Endodermal cell (in vitro differentiated cells): ENCODE measurements around the gene CACNA1I. TPM values are rescaled to one million over a fixed set of nuclear protein-coding genes. Genes with fewer than 3 reads are reported as not detected.

Experiments used
- DNase-seq: peaks from one replicate; pipeline ENCODE4 v3.0.0-alpha.2; 2017
- H3K27ac ChIP-seq: 2 replicates; pipeline ENCODE4 v1.5.1; 2013; ENCODE audit warnings: mild to moderate bottlenecking, low read depth, low read length, moderate library complexity
- H3K27me3 ChIP-seq: 2 replicates; pipeline ENCODE4 v1.6.1; 2013; ENCODE audit warnings: mild to moderate bottlenecking, low read length, moderate library complexity; ENCODE audit not compliant: insufficient read depth, control insufficient read depth, poor library complexity, severe bottlenecking
- H3K36me3 ChIP-seq: 2 replicates; pipeline ENCODE4 v1.7.0; 2013; ENCODE audit warnings: mild to moderate bottlenecking, low read length, moderate library complexity; ENCODE audit not compliant: control insufficient read depth, insufficient read depth
- H3K4me1 ChIP-seq: one replicate; pipeline ENCODE4 v1.7.0; 2013; ENCODE audit warnings: low read length; ENCODE audit not compliant: control insufficient read depth, insufficient read depth
- H3K4me3 ChIP-seq: 2 replicates; pipeline ENCODE4 v1.5.1; 2013; ENCODE audit warnings: mild to moderate bottlenecking, low read length, moderate library complexity
- H3K9ac ChIP-seq: 2 replicates; pipeline ENCODE4 v1.6.1; 2013; ENCODE audit warnings: mild to moderate bottlenecking, low read length, moderate library complexity; ENCODE audit not compliant: poor library complexity, severe bottlenecking; ENCODE audit errors: extremely low read depth
- H3K9me3 ChIP-seq: 2 replicates; pipeline ENCODE4 v1.6.1; 2013; ENCODE audit warnings: mild to moderate bottlenecking, low read length, moderate library complexity; ENCODE audit not compliant: control insufficient read depth
- H3K27ac Mint-ChIP-seq: 2 replicates; pipeline ENCODE4 v1.8.0; 2020; ENCODE audit warnings: mixed read lengths
- H3K27me3 Mint-ChIP-seq: 2 replicates; pipeline ENCODE4 v1.8.0; 2021; ENCODE audit warnings: mild to moderate bottlenecking, mixed read lengths; ENCODE audit not compliant: insufficient read depth
- H3K36me3 Mint-ChIP-seq: 2 replicates; pipeline ENCODE4 v1.8.0; 2020; ENCODE audit warnings: low read depth, mixed read lengths
- H3K4me1 Mint-ChIP-seq: 2 replicates; pipeline ENCODE4 v1.8.0; 2020; ENCODE audit warnings: mixed read lengths
- H3K4me3 Mint-ChIP-seq: 2 replicates; pipeline ENCODE4 v1.8.0; 2020; ENCODE audit warnings: mild to moderate bottlenecking, moderate library complexity, mixed read lengths
- H3K9me3 Mint-ChIP-seq: 2 replicates; pipeline ENCODE4 v1.8.0; 2020; ENCODE audit warnings: mild to moderate bottlenecking, mixed read lengths
- CTCF ChIP-seq: fragments of 200-600 bp; sonication (generic); conservative IDR thresholded peaks from 2 replicates; pipeline ENCODE4 v1.5.0; 2021; ENCODE audit warnings: antibody characterized with exemption, mild to moderate bottlenecking
- WGBS, 2 experiments: methylation state at CpG; one replicate each; pipeline versions ENCODE4 v1.1.5 to v1.1.7; 2013; ENCODE audit warnings: missing lambda C conversion rate in 2 of 2, mixed read lengths in 1 of 2; ENCODE audit not compliant: insufficient coverage in 1 of 2, insufficient read length in 1 of 2; 5-methylcytosine and 5-hydroxymethylcytosine counted together
- total RNA-seq, 2 donors: library from RNA; stranded (reverse); fragmentation: NEBNext Ultra II Directional in 1 of 2; extraction: Animal tissue kit (Norgen Biotek cat#: 25700) in 1 of 2; gene quantifications; 2 replicates in 1 of 2; 3 replicates in 1 of 2; pipeline ENCODE4 v1.2.1, GENCODE V29; 2021

The CACNA1I gene
- total RNA-seq, 2 donors from 2014 or later, result 1.2 to 2.2 TPM

GRCh38 chr22:39563571-39564428 lies 6.8 kb upstream of the CACNA1I start:
- H3K36me3 ChIP-seq, result no peaks in the 10 kb centered on the region
- 81 to 90% methylated on average over 4 to 7 of the region's 7 CpGs for WGBS, 2 experiments
- H3K4me3 Mint-ChIP-seq, result no peak overlapping the region
- no peaks in the 10 kb centered on the region for H3K36me3 Mint-ChIP-seq
- no peak overlapping the region for H3K9ac ChIP-seq
- H3K27ac Mint-ChIP-seq, result no peak overlapping the region
- H3K4me1 ChIP-seq, result peaks cover 3% of the 10 kb centered on the region
- no peak overlapping the region for H3K4me3 ChIP-seq
- H3K4me1 Mint-ChIP-seq, result peaks cover 1% of the 10 kb centered on the region
- peaks cover 29% of the 10 kb centered on the region for H3K27me3 ChIP-seq
- TF ChIP-seq CTCF, result no peak
- DNase-seq, result no peak
- no peak overlapping the region for H3K27ac ChIP-seq
- no peaks in the 10 kb centered on the region for H3K9me3 ChIP-seq
- peaks cover 27% of the 10 kb centered on the region for H3K27me3 Mint-ChIP-seq
- H3K9me3 Mint-ChIP-seq, result no peaks in the 10 kb centered on the region

GRCh38 chr22:39565414-39565944 lies 5.1 kb upstream of the CACNA1I start:
- Mint-ChIP-seq H3K27ac (no peak overlapping the region), H3K4me3 (no peak overlapping the region), H3K9me3 (no peaks in the 10 kb centered on the region), H3K27me3 (peaks cover 16% of the 10 kb centered on the region), H3K4me1 (no peaks in the 10 kb centered on the region), H3K36me3 (no peaks in the 10 kb centered on the region)
- no peak for TF ChIP-seq CTCF
- no peak for DNase-seq
- Histone ChIP-seq H3K4me3 (no peak overlapping the region), H3K27ac (no peak overlapping the region), H3K9me3 (no peaks in the 10 kb centered on the region), H3K27me3 (peaks cover 20% of the 10 kb centered on the region), H3K9ac (no peak overlapping the region), H3K36me3 (no peaks in the 10 kb centered on the region), H3K4me1 (no peaks in the 10 kb centered on the region)
- WGBS, 2 experiments, result 94 to 95% methylated on average over 2 to 5 of the region's 5 CpGs

- Mint-ChIP-seq H3K27me3 (peaks cover 2% of the 10 kb centered on the region), H3K4me3 (no peak overlapping the region), H3K27ac (no peak overlapping the region), H3K4me1 (no peaks in the 10 kb centered on the region), H3K9me3 (no peaks in the 10 kb centered on the region), H3K36me3 (no peaks in the 10 kb centered on the region)
- H3K9me3 ChIP-seq, result no peaks in the 10 kb centered on the region
- no peak for DNase-seq
- no peaks in the 10 kb centered on the region for H3K36me3 ChIP-seq
- no peak overlapping the region for H3K4me3 ChIP-seq
- 85 to 91% methylated on average over 8 to 14 of the region's 14 CpGs for WGBS, 2 experiments
- peaks cover 3% of the 10 kb centered on the region for H3K27me3 ChIP-seq
- no peaks in the 10 kb centered on the region for H3K4me1 ChIP-seq
- H3K9ac ChIP-seq, result no peak overlapping the region
- H3K27ac ChIP-seq, result no peak overlapping the region
- TF ChIP-seq CTCF, result no peak
Measured at GRCh38 chr22:39567135-39567946, 3.2 kb upstream of the CACNA1I start.
